ENCODE results near the gene EME1. TPM values are rescaled to one million over a fixed set of nuclear protein-coding genes. Genes with fewer than 3 reads are reported as not detected.

EME1 gene
- total and polyA plus RNA-seq, 8 donors = 0.19 to 0.94 (median 0.41) TPM; not detected in 2

DNA sequence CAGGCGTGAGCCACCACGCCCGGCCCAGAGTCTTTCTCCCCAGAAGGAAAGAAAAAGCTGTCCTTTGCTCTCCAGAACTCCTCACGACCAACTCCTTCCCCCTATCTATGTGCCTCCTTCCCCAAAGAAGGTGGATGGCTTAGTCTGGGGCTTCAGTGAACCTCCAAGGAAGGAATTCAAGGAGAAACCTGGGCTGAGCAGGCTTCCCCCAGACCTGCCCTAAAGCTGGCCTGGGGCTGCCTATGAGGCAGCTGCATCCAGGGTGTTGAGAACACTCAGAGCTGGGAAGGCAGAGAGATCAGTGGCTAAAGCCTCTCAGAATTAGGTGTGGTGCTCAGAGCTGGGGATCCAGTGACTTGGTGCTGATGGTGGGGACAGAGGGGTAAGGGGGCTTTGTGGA lies 56.8 kb downstream of the EME1 start:
- peaks cover 12 to 15% (median 12%) of the 10 kb centered on the region in 3 donors for H3K4me1 ChIP-seq
- TF ChIP-seq, protein P1, sequence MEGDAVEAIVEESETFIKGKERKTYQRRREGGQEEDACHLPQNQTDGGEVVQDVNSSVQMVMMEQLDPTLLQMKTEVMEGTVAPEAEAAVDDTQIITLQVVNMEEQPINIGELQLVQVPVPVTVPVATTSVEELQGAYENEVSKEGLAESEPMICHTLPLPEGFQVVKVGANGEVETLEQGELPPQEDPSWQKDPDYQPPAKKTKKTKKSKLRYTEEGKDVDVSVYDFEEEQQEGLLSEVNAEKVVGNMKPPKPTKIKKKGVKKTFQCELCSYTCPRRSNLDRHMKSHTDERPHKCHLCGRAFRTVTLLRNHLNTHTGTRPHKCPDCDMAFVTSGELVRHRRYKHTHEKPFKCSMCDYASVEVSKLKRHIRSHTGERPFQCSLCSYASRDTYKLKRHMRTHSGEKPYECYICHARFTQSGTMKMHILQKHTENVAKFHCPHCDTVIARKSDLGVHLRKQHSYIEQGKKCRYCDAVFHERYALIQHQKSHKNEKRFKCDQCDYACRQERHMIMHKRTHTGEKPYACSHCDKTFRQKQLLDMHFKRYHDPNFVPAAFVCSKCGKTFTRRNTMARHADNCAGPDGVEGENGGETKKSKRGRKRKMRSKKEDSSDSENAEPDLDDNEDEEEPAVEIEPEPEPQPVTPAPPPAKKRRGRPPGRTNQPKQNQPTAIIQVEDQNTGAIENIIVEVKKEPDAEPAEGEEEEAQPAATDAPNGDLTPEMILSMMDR (IDR thresholded peaks at IDR 0.05) = no peak
- H3K9me3 ChIP-seq = no peaks in the 10 kb centered on the region
- no peak overlapping the region for H3K4me3 ChIP-seq
- no peak overlapping the region for H3K27ac ChIP-seq
- H3K27me3 ChIP-seq = no peaks in the 10 kb centered on the region
- 91 to 93% methylated on average over 4 of the region's 4 CpGs for WGBS, 2 donors
- intact Hi-C loops (cut with DNase I) = no loop called here
- FAIRE-seq (no peak), ATAC-seq (no peak), DNase-seq (no peak)
- no peaks in the 10 kb centered on the region for H3K36me3 ChIP-seq

Other genes starting within 250 kb of the EME1 start
- gene SAMD14, start 243.1 kb upstream of the EME1 start, total RNA-seq = under 1 TPM; 0.09 to 0.90 (median 0.33) TPM
- 1 to 10 TPM in 1 of 2 donors, under 1 TPM in 1; 0.80 to 1.3 TPM for gene SAMD14, start 243.1 kb upstream of the EME1 start, polyA plus RNA-seq
- gene PPP1R9B, start 222.6 kb upstream of the EME1 start, total RNA-seq = 10 to 100 TPM; 13.5 to 34.6 (median 17.7) TPM
- 10 to 100 TPM; 14.3 to 29.2 TPM for gene PPP1R9B, start 222.6 kb upstream of the EME1 start, polyA plus RNA-seq
- 1 to 10 TPM in 2 of 6 donors, under 1 TPM in 1, not detected in 3; 0.31 to 1.1 (median 1.0) TPM for gene SGCA, start 207.2 kb upstream of the EME1 start, total RNA-seq
- gene SGCA, start 207.2 kb upstream of the EME1 start, polyA plus RNA-seq = 1 to 10 TPM; 1.7 to 3.0 TPM
- gene COL1A1, start 171.6 kb upstream of the EME1 start, total RNA-seq = 100 to 1,000 TPM in 2 of 6 donors, 10 to 100 TPM in 3, 1 to 10 TPM in 1; 9.0 to 875 (median 36.6) TPM
- gene COL1A1, start 171.6 kb upstream of the EME1 start, polyA plus RNA-seq = 10 to 100 TPM; 10.4 to 22.2 TPM
- under 1 TPM; 0.12 to 1.00 (median 0.40) TPM for gene TMEM92, start 98.8 kb upstream of the EME1 start, total RNA-seq
- gene TMEM92, start 98.8 kb upstream of the EME1 start, polyA plus RNA-seq = under 1 TPM; 0.11 to 0.14 TPM
- 10 to 100 TPM in 5 of 6 donors, 1 to 10 TPM in 1; 9.8 to 15.0 (median 11.7) TPM for gene XYLT2, start 27.1 kb upstream of the EME1 start, total RNA-seq
- gene XYLT2, start 27.1 kb upstream of the EME1 start, polyA plus RNA-seq = 10 to 100 TPM; 15.2 to 15.5 TPM
- gene MRPL27, start within 50 bp of the EME1 start, total RNA-seq = 10 to 100 TPM; 19.6 to 29.1 (median 23.9) TPM
- gene MRPL27, start within 50 bp of the EME1 start, polyA plus RNA-seq = 10 to 100 TPM; 84.5 to 89.0 TPM
- gene LRRC59, start 24.3 kb downstream of the EME1 start, total RNA-seq = 100 to 1,000 TPM in 1 of 6 donors, 10 to 100 TPM in 5; 66.7 to 114 (median 74.2) TPM
- gene LRRC59, start 24.3 kb downstream of the EME1 start, polyA plus RNA-seq = 10 to 100 TPM; 29.3 to 33.0 TPM
- 10 to 100 TPM in 5 of 6 donors, 1 to 10 TPM in 1; 8.5 to 26.0 (median 18.1) TPM for gene ACSF2, start 53.0 kb downstream of the EME1 start, total RNA-seq
- 10 to 100 TPM; 42.4 to 61.2 TPM for gene ACSF2, start 53.0 kb downstream of the EME1 start, polyA plus RNA-seq
- 10 to 100 TPM in 1 of 6 donors, 1 to 10 TPM in 5; 1.7 to 10.0 (median 5.0) TPM for gene CHAD, start 95.7 kb downstream of the EME1 start, total RNA-seq
- gene CHAD, start 95.7 kb downstream of the EME1 start, polyA plus RNA-seq = 10 to 100 TPM; 13.4 to 26.2 TPM
- 10 to 100 TPM; 20.1 to 35.7 (median 30.1) TPM for gene RSAD1, start 105.6 kb downstream of the EME1 start, total RNA-seq
- gene RSAD1, start 105.6 kb downstream of the EME1 start, polyA plus RNA-seq = 10 to 100 TPM; 42.5 to 49.4 TPM
- gene MYCBPAP, start 135.2 kb downstream of the EME1 start, total RNA-seq = 1 to 10 TPM in 3 of 6 donors, under 1 TPM in 3; 0.43 to 1.1 (median 0.80) TPM
- 1 to 10 TPM; 1.1 to 1.7 TPM for gene MYCBPAP, start 135.2 kb downstream of the EME1 start, polyA plus RNA-seq
- 10 to 100 TPM in 4 of 6 donors, 1 to 10 TPM in 2; 7.6 to 30.2 (median 12.7) TPM for gene EPN3, start 159.5 kb downstream of the EME1 start, total RNA-seq
- gene EPN3, start 159.5 kb downstream of the EME1 start, polyA plus RNA-seq = 10 to 100 TPM in 1 of 2 donors, 1 to 10 TPM in 1; 6.9 to 25.4 TPM
- 10 to 100 TPM; 26.9 to 42.3 (median 36.1) TPM for gene SPATA20, start 173.9 kb downstream of the EME1 start, total RNA-seq
- gene SPATA20, start 173.9 kb downstream of the EME1 start, polyA plus RNA-seq = 10 to 100 TPM; 70.1 to 80.8 TPM
- under 1 TPM in 5 of 6 donors, not detected in 1; 0.03 to 0.37 (median 0.09) TPM for gene CACNA1G, start 187.5 kb downstream of the EME1 start, total RNA-seq
- gene CACNA1G, start 187.5 kb downstream of the EME1 start, polyA plus RNA-seq = under 1 TPM; 0.02 to 0.11 TPM